Activated CD4-positive, alpha-beta T cell treated with anti-CD3 and anti-CD28 coated beads, Interleukin-2, amount 50 U/mL, for 4 hours (primary cell): Measurements from ENCODE around the gene PERP.
"Not testable (repeated sequence)": the region's sequence is repeated elsewhere in the genome, so short reads cannot be mapped to it uniquely, and the experiment has no call there.

ENCODE experiments used
- DNase-seq, 2 experiments: peaks; one replicate each; pipeline ENCODE4 v3.0.0-alpha.2; 2020

Gene PERP

GRCh38 chr6:138104618-138105213 is 2.5 kb downstream of the PERP start:
- DNase-seq = no peak

- DNase-seq = no peak
Observed at GRCh38 chr6:138103871-138104270, 3.3 kb downstream of the PERP start.

- DNase-seq = no peak
Observed at GRCh38 chr6:138101946-138102731, 5.1 kb downstream of the PERP start.

GRCh38 chr6:138099832-138100231 is 7.4 kb downstream of the PERP start:
- DNase-seq = no peak

- DNase-seq = no peak
Observed at GRCh38 chr6:138098306-138098705, 8.9 kb downstream of the PERP start.

GRCh38 chr6:138094260-138094659 is 13.0 kb downstream of the PERP start:
- DNase-seq = no peak

GRCh38 chr6:138093632-138094031 is 13.6 kb downstream of the PERP start:
- DNase-seq = no peak

GRCh38 chr6:138092686-138093085 is 14.5 kb downstream of the PERP start:
- DNase-seq = no peak

- DNase-seq = no peak
Observed at GRCh38 chr6:138089325-138089724, 17.9 kb downstream of the PERP start.

- DNase-seq = no peak
Observed at GRCh38 chr6:138088326-138088762, 18.9 kb downstream of the PERP start.

GRCh38 chr6:138087593-138088325 is 19.5 kb downstream of the PERP start:
- no peak for DNase-seq

- no peak for DNase-seq
Observed at GRCh38 chr6:138086573-138087196, 20.5 kb downstream of the PERP start.

- DNase-seq = no peak
Observed at GRCh38 chr6:138085839-138086222, 21.4 kb downstream of the PERP start.

- DNase-seq = no peak
Observed at GRCh38 chr6:138084904-138085838, 22.0 kb downstream of the PERP start.

GRCh38 chr6:138082232-138082631 is 25.0 kb downstream of the PERP start:
- no peak for DNase-seq

GRCh38 chr6:138079556-138079955 is 27.7 kb downstream of the PERP start:
- DNase-seq = not testable (repeated sequence)

- DNase-seq = no peak
Observed at GRCh38 chr6:138078491-138078890, 28.7 kb downstream of the PERP start.

GRCh38 chr6:138073264-138073663 is 34.0 kb downstream of the PERP start:
- no peak for DNase-seq

- DNase-seq = no peak
Observed at GRCh38 chr6:138063726-138064125, 43.5 kb downstream of the PERP start.

GRCh38 chr6:138054982-138055381 is 52.2 kb downstream of the PERP start:
- no peak for DNase-seq

GRCh38 chr6:138052783-138053182 is 54.4 kb downstream of the PERP start:
- DNase-seq = no peak

- DNase-seq = no peak
Observed at GRCh38 chr6:138044972-138045371, 62.2 kb downstream of the PERP start.
